SU-DHL-6 (cell line): Measurements from ENCODE around the gene PKDCC.

Experiments
- H2AFZ ChIP-seq: fragments of 200-600 bp; sonication (generic); 2 replicates; pipeline ENCODE4 v1.6.1; 2014; ENCODE audit warnings: low read depth, mild to moderate bottlenecking, moderate library complexity, mixed read lengths, antibody characterized with exemption, low read length; ENCODE audit not compliant: severe bottlenecking
- H3F3A ChIP-seq: fragments of 200-600 bp; shearing (Covaris generic); 2 replicates; pipeline ENCODE4 v1.6.0; 2016; ENCODE audit warnings: antibody characterized with exemption, mild to moderate bottlenecking; ENCODE audit not compliant: insufficient read depth
- H3K27ac ChIP-seq: fragments of 200-600 bp; sonication (generic); 2 replicates; pipeline ENCODE4 v1.5.1; 2016; ENCODE audit warnings: low read depth, mild to moderate bottlenecking, low read length, moderate library complexity, mixed read lengths
- H3K27me3 ChIP-seq: fragments of 200-600 bp; sonication (generic), shearing (Covaris generic); 2 replicates; pipeline ENCODE4 v1.6.0; 2014; ENCODE audit warnings: mild to moderate bottlenecking, low read length
- H3K36me3 ChIP-seq: fragments of 200-600 bp; sonication (generic); 2 replicates; pipeline ENCODE4 v1.6.1; 2014; ENCODE audit warnings: mild to moderate bottlenecking, low read length, mixed read lengths
- H3K4me2 ChIP-seq: fragments of 300-600, 200-600 bp; shearing (Covaris generic), sonication (generic); 2 replicates; pipeline ENCODE4 v1.6.0; 2014; ENCODE audit warnings: low read length, low read depth, mild to moderate bottlenecking; ENCODE audit not compliant: poor library complexity, severe bottlenecking
- H3K4me3 ChIP-seq: fragments of 200-600 bp; sonication (generic); 2 replicates; pipeline ENCODE4 v1.5.1; 2014; ENCODE audit warnings: antibody characterized with exemption, low read length, mild to moderate bottlenecking, mixed read lengths; ENCODE audit not compliant: insufficient read depth, poor library complexity, severe bottlenecking
- H3K79me2 ChIP-seq: fragments of 200-600 bp; sonication (generic); 2 replicates; pipeline ENCODE4 v1.6.1; 2014; ENCODE audit warnings: mild to moderate bottlenecking, low read length, moderate library complexity; ENCODE audit not compliant: insufficient read depth
- H3K9ac ChIP-seq: fragments of 200-600 bp; sonication (generic); 2 replicates; pipeline ENCODE4 v1.7.0; 2014; ENCODE audit warnings: mild to moderate bottlenecking, low read length
- H3K9me2 ChIP-seq: fragments of 200-600 bp; sonication (generic); replicated peaks from 2 replicates; pipeline ENCODE4 v1.6.1; 2014; ENCODE audit warnings: low read length; ENCODE audit not compliant: insufficient read depth
- H3K9me3 ChIP-seq: fragments of 200-600 bp; sonication (generic); 2 replicates; pipeline ENCODE4 v1.6.1; 2014; ENCODE audit warnings: low read length, mixed read lengths; ENCODE audit not compliant: insufficient read depth
- H4K20me1 ChIP-seq: fragments of 200-600 bp; sonication (generic); 2 replicates; pipeline ENCODE4 v1.6.1; 2014; ENCODE audit warnings: low read depth, mild to moderate bottlenecking, antibody characterized with exemption, low read length, moderate library complexity, mixed read lengths
- EZH2phosphoT487 ChIP-seq: fragments of 200-600 bp; sonication (generic), shearing (Covaris generic); conservative IDR thresholded peaks from 2 replicates; pipeline ENCODE4 v1.6.1; 2018; ENCODE audit warnings: mild to moderate bottlenecking, antibody characterized with exemption, low read length, moderate library complexity, mixed read lengths
- TF ChIP-seq, protein P1 (sequence below): fragments of 200-600 bp; sonication (generic); IDR thresholded peaks from one replicate; pipeline ENCODE4 v1.5.1; 2017; ENCODE audit warnings: antibody characterized with exemption, mild to moderate bottlenecking, low read length, moderate library complexity; ENCODE audit not compliant: insufficient read depth, poor library complexity, severe bottlenecking

The PKDCC gene

DNA sequence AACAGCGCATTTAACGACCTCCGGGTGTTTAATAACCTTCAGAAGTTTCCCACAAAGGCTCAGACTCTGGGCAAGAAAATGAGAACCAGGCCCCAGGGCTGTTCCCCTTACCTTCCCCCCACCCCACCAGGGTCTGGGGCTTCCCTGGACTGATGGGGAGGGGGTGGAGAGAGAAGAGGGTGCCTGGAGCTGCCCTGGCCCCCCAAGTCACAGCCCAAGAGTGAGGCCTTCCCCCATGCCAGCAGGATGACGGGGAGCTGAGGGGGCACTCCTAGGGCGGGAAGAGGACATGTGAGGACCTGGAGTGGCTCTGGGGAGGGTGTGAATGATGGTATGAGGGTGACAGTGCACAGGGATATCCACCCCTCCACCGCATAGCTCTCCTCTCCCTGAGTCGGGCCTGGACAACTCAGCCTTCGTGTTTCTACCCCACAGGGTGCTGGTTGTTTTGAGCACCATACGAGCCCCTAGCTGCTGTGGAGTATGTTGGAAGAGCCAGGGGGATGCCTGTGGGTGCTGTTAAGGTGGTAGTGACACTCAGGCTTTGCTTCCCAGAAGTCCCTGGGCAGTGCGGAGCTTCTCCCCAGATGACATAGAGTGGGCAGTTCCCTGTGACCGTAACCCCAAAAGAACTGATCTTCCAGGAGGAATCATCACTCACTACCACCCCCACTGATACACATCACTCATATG lies 3.9 kb downstream of the PKDCC start:
- no peak overlapping the region for H3K27ac ChIP-seq
- no peak overlapping the region for H3K4me3 ChIP-seq
- TF ChIP-seq EZH2phosphoT487: no peak
- TF ChIP-seq, protein P1, sequence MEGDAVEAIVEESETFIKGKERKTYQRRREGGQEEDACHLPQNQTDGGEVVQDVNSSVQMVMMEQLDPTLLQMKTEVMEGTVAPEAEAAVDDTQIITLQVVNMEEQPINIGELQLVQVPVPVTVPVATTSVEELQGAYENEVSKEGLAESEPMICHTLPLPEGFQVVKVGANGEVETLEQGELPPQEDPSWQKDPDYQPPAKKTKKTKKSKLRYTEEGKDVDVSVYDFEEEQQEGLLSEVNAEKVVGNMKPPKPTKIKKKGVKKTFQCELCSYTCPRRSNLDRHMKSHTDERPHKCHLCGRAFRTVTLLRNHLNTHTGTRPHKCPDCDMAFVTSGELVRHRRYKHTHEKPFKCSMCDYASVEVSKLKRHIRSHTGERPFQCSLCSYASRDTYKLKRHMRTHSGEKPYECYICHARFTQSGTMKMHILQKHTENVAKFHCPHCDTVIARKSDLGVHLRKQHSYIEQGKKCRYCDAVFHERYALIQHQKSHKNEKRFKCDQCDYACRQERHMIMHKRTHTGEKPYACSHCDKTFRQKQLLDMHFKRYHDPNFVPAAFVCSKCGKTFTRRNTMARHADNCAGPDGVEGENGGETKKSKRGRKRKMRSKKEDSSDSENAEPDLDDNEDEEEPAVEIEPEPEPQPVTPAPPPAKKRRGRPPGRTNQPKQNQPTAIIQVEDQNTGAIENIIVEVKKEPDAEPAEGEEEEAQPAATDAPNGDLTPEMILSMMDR: no peak
- no peak overlapping the region for H3K9ac ChIP-seq
- H3F3A ChIP-seq: no peaks in the 10 kb centered on the region
- no peaks in the 10 kb centered on the region for H3K9me3 ChIP-seq
- H3K9me2 ChIP-seq: no peaks in the 10 kb centered on the region
- H3K4me2 ChIP-seq: no peak overlapping the region
- H3K27me3 ChIP-seq: no peaks in the 10 kb centered on the region
- H3K79me2 ChIP-seq: no peaks in the 10 kb centered on the region
- no peaks in the 10 kb centered on the region for H4K20me1 ChIP-seq
- H3K36me3 ChIP-seq: no peaks in the 10 kb centered on the region
- H2AFZ ChIP-seq: no peak overlapping the region

GRCh38 chr2:42052702-42053481 lies 5.1 kb downstream of the PKDCC start:
- Histone ChIP-seq H3K9ac (no peak overlapping the region), H3K27me3 (no peaks in the 10 kb centered on the region), H3F3A (no peaks in the 10 kb centered on the region), H3K36me3 (no peaks in the 10 kb centered on the region), H2AFZ (no peak overlapping the region), H3K4me3 (no peak overlapping the region), H3K79me2 (no peaks in the 10 kb centered on the region), H3K4me2 (no peak overlapping the region), H3K9me3 (no peaks in the 10 kb centered on the region), H3K27ac (no peak overlapping the region), H3K9me2 (no peaks in the 10 kb centered on the region), H4K20me1 (no peaks in the 10 kb centered on the region)
- TF ChIP-seq, protein P1: no peak
- no peak for TF ChIP-seq EZH2phosphoT487

DNA sequence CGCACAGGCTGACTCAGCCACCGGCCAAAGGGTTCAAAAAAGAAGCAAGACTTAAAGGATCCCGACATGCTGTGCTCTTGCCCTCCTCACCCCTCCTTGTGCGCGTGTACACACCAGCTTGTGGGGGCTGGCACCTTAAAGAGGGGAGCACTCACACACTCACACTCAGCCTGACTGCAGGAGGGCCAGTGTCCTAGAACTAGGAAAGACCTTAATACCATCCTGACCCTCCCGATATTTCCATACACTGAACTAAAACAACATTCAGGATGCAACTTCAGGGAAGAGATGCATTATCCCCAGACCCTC lies 5.6 kb downstream of the PKDCC start:
- no peak overlapping the region for H3K27ac ChIP-seq

More for the DNA sequence above, 5.6 kb downstream of the PKDCC start:
- Histone ChIP-seq H3K79me2 (no peaks in the 10 kb centered on the region), H3K9me3 (no peaks in the 10 kb centered on the region), H4K20me1 (no peaks in the 10 kb centered on the region), H3K4me2 (no peak overlapping the region), H3K9ac (no peak overlapping the region), H2AFZ (no peak overlapping the region), H3K36me3 (no peaks in the 10 kb centered on the region), H3F3A (no peaks in the 10 kb centered on the region), H3K27me3 (no peaks in the 10 kb centered on the region), H3K4me3 (no peak overlapping the region), H3K9me2 (no peaks in the 10 kb centered on the region)
- no peak for TF ChIP-seq EZH2phosphoT487
- TF ChIP-seq, protein P1: no peak
